Skeletal muscle tissue (tissue), 4 donors: ENCODE results near the gene UQCRH. TPM values are rescaled to one million over a fixed set of nuclear protein-coding genes. Genes with fewer than 3 reads are reported as not detected.
"Not testable (repeated sequence)": the region's sequence is repeated elsewhere in the genome, so short reads cannot be mapped to it uniquely, and the experiment has no call there.

Experiments used
- H3K27ac ChIP-seq: one replicate; pipeline ENCODE4 v1.7.0; 2013; ENCODE audit warnings: mild to moderate bottlenecking, low read depth, low read length, inconsistent platforms
- H3K27me3 ChIP-seq, 3 donors: one replicate each; pipeline ENCODE4 v1.7.0; 2013; ENCODE audit warnings: low read length in 3 of 3; ENCODE audit not compliant: control insufficient read depth in 3 of 3, insufficient read depth in 3 of 3
- H3K36me3 ChIP-seq, 3 donors: one replicate each; pipeline ENCODE4 v1.7.0; 2013; ENCODE audit warnings: low read length in 3 of 3; ENCODE audit not compliant: control insufficient read depth in 3 of 3, insufficient read depth in 3 of 3
- H3K4me1 ChIP-seq, 3 donors: one replicate each; pipeline ENCODE4 v1.7.0; 2013; ENCODE audit warnings: low read length in 3 of 3, mild to moderate bottlenecking in 3 of 3; ENCODE audit not compliant: control insufficient read depth in 3 of 3, insufficient read depth in 3 of 3
- H3K4me3 ChIP-seq, 3 donors: one replicate each; pipeline ENCODE4 v1.7.0; 2013; ENCODE audit warnings: low read length in 3 of 3
- H3K9ac ChIP-seq, 3 donors: one replicate each; pipeline ENCODE4 v1.7.0; 2013; ENCODE audit warnings: low read length in 3 of 3, mild to moderate bottlenecking in 3 of 3, moderate library complexity in 2 of 3, low read depth in 1 of 3
- H3K9me3 ChIP-seq, 3 donors: one replicate each; pipeline ENCODE4 v1.7.0; 2013; ENCODE audit warnings: low read length in 3 of 3; ENCODE audit not compliant: control insufficient read depth in 3 of 3
- total RNA-seq: library from RNA; depleted of rRNA; stranded (reverse); fragments of >200 nt; gene quantifications from one replicate; pipeline ENCODE4 v1.2.3, GENCODE V29; 2014
- donor health status: Osteomylitis.

Gene UQCRH
- total RNA-seq, 1 donor from 2014 or later: 480 TPM

DNA sequence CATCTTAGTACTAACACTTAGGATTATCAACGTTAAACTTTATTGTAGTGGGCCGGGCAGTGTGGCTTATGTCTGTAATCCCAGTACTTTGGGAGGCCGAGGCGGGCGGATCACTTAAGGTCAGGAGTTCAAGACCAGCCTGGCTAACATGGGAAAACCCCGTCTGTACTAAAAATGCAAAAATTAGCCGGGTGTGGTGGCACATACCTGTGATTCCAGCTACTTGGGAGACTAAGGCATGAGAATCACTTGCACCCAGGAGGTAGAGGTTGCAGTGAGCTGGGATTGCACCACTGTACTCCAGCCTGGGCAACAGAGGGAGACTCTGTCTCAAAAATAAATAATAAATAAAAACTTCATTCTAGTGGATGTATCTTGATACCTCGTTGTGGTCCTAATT lies 62.3 kb downstream of the UQCRH start:
- not testable (repeated sequence) for H3K27me3 ChIP-seq, H3K9me3 ChIP-seq, H3K4me3 ChIP-seq, H3K4me1 ChIP-seq, H3K9ac ChIP-seq, H3K27ac ChIP-seq
- peaks cover 23 to 58% (median 42%) of the 10 kb centered on the region in 3 donors for H3K36me3 ChIP-seq

Other genes starting within 250 kb of the UQCRH start
- gene PIK3R3, start 171.1 kb upstream of the UQCRH start, total RNA-seq: 13.0 TPM
- gene TSPAN1, start 128.6 kb upstream of the UQCRH start, total RNA-seq: not detected
- not detected for gene P3R3URF, start 127.2 kb upstream of the UQCRH start, total RNA-seq
- 23.5 TPM for gene POMGNT1, start 105.3 kb upstream of the UQCRH start, total RNA-seq
- 1.6 TPM for gene LURAP1, start 100.4 kb upstream of the UQCRH start, total RNA-seq
- gene RAD54L, start 55.9 kb upstream of the UQCRH start, total RNA-seq: 3.1 TPM
- gene LRRC41, start 82 bp upstream of the UQCRH start, total RNA-seq: 55.8 TPM
- 11.5 TPM for gene NSUN4, start 37.1 kb downstream of the UQCRH start, total RNA-seq
- gene FAAH, start 90.6 kb downstream of the UQCRH start, total RNA-seq: 13.6 TPM
- gene DMBX1, start 186.1 kb downstream of the UQCRH start, total RNA-seq: not detected
- not detected for gene KNCN, start 247.9 kb downstream of the UQCRH start, total RNA-seq